T-helper 22 cell (primary cell): ENCODE results near the gene SLC23A3.
"Not testable (repeated sequence)": the region's sequence is repeated elsewhere in the genome, so short reads cannot be mapped to it uniquely, and the experiment has no call there.

Experiments used
- DNase-seq: peaks from one replicate; pipeline ENCODE4 v3.0.0-alpha.2; 2020; ENCODE audit warnings: low read depth

The SLC23A3 gene

DNA sequence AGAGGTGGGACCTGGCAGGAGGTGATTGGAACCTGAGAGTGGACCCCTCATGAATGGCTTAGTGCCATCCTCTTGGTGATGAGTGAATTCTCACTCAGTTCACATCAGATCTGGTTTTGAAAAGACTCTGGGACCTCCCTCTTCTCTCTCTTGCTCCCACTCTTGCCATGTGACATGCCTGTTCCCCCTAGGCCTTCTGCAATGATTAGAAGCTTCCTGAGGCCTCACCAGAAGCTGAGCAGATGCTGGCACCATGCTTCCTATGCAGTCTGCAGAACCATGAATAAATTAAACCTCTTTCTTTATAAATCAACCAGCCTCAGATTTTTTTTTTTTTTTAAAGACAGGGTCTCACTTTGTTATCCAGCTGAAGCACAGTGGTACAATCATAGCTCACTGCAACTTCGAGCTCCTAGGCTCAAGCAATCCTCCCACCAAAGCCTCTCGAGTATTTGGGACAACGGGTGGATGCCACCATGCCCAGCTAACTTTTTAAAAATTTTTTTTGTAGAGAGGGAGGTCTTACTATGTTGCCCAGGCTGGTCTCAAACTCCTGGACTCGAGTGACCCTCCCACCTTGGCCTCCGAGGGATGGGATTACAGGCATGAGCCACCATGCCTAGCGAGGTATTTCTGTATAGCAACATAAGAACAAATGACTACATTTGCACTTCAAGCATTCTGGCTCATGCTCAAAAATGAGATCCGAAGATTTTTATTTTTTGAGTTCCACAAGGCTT lies 34.8 kb upstream of the SLC23A3 start:
- no peak for DNase-seq

DNA sequence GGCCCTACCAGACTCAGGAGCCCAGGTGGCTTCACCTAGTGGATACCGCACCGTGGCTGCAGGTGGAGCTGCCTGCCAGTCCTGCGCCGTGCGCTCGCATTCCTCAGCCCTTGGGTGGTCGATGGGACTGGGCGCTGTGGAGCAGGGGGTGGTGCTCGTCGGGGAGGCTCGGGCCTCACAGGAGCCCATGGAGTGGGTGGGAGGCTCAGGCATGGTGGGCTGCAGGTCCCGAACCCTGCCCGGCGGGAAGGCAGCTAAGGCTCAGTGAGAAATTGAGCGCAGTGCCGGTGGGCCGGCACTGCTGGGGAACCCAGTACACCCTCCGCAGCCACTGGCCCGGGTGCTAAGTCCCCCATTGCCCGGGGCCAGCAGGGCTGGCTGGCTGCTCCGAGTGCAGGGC lies 31.5 kb upstream of the SLC23A3 start:
- not testable (repeated sequence) for DNase-seq

DNA sequence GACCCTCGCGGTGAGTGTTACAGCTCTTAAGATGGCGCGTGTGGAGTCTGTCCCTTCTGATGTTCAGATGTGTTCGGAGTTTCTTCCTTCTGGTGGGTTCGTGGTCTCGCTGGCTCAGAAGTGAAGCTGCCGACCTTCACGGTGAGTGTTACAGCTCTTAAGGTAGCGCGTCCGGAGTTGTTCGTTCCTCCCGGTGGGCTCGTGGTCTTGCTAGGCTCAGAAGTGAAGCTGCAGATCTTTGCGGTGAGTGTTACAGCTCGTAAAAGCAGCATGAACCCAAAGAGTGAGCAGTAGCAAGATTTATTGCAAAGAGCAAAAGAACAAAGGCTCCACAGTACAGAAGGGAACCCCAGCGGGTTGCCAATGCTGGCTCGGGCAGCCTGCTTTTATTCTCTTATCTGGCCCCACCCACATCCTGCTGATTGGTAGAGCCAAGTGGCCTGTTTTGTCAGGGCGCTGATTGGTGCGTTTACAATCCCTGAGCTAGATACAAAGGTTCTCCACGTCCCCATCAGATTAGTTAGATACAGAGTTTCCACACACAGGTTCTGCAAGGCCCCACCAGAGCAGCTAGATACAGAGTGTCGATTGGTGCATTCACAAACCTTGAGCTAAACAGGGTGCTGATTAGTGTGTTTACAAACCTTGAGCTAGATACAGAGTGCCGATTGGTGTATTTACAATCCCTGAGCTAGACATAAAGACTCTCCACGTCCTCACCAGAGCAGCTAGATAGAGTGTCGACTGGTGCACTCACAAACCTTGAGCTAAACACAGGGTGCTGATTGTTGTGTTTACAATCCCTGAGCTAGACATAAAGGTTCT lies 30.9 kb upstream of the SLC23A3 start:
- not testable (repeated sequence) for DNase-seq

- no peak for DNase-seq
Measured at GRCh38 chr2:219199470-219200211, 29.8 kb upstream of the SLC23A3 start.

DNA sequence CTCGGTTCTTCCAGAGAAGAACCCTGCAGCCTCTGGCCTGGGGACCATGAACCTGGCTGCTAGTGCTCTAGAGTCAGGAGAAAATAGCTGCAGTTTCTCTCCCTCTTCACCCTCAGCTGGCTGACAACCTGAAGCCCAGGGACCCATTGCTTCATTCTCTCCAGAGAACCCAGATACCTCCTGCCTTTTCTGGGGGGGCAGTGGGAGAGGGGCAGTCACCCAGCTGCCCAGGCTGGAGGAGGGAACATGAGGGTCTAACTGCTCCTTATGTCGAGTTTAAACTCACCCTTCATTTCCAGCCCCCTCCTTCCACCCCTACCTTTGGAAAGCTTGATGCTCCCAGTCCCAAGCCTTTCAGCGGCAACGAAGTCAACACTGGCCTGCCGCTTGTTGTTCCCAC lies 29.1 kb upstream of the SLC23A3 start:
- no peak for DNase-seq

GRCh38 chr2:219197388-219197787 lies 27.6 kb upstream of the SLC23A3 start:
- no peak for DNase-seq

- DNase-seq, result no peak
Measured at GRCh38 chr2:219186754-219187456, 17.1 kb upstream of the SLC23A3 start.

DNA sequence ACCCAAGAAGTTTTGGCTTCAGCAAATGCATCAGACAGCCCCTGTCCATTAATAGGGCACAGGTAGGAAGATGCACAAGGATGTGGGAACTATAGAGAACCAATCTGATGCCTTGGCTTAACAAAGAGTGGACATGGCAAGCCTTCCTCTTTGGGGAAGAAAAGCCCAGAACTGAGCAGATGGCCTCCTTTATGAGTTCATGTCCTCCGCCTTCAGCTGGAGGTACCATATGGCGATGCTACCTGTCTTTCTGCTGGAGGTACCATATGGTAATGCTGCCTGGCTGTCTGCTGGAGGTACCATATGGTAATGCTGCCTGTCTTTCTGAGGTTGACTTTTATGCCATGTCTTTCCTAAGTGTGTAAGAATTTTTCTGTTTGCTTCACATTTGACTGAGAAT lies 14.3 kb upstream of the SLC23A3 start:
- DNase-seq, result no peak

DNA sequence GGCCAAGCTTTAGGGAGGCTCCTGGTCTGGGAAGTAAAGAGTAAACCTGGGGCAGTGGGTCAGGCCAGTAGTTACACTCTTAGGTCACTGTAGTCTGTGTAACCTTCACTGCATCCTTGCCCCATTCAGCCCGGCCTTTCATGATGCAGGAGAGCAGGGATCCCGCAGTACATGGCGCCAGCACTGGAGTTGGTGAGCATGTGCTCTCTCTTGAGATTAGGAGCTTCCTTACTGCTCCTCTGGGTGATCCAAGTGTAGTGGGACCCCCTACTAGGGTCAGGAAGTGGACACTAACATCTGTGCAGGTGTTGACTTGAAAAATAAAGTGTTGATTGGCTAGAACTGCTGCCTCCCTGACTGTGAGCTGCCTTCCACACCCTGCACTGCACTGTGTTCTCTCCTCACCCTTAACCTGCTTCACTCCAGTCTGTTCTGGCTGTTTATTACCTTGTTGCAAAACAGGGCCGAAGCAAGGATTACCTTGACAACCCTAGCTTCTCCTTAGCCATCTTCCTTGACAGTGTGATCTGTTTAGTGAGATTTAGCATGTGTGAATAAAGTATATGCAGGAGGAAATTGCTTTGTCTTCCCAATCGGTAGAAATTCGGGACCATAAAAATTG lies 13.4 kb upstream of the SLC23A3 start:
- no peak for DNase-seq

- no peak for DNase-seq
Measured at GRCh38 chr2:219182331-219183150, 12.7 kb upstream of the SLC23A3 start.

- DNase-seq, result no peak
Measured at GRCh38 chr2:219181531-219181930, 11.7 kb upstream of the SLC23A3 start.

DNA sequence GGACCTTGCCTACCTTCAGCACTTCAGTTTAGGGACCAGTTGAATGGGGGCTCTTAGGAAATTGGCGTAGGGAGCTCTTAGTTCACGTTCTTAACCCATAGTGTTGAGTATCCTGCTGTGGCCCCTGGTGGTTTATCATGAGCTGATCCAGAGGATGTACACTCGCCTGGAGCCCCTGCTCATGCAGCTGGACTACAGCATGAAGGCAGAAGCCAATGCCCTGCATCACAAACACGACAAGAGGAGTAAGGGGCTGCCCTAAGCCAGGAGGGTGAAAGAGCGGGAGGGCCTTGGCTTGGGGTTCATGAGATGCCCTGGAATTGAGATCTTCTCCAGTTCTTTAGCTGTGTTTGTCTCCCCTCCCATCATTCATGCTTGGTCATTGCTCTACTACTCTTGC lies 11.1 kb upstream of the SLC23A3 start:
- no peak for DNase-seq

DNA sequence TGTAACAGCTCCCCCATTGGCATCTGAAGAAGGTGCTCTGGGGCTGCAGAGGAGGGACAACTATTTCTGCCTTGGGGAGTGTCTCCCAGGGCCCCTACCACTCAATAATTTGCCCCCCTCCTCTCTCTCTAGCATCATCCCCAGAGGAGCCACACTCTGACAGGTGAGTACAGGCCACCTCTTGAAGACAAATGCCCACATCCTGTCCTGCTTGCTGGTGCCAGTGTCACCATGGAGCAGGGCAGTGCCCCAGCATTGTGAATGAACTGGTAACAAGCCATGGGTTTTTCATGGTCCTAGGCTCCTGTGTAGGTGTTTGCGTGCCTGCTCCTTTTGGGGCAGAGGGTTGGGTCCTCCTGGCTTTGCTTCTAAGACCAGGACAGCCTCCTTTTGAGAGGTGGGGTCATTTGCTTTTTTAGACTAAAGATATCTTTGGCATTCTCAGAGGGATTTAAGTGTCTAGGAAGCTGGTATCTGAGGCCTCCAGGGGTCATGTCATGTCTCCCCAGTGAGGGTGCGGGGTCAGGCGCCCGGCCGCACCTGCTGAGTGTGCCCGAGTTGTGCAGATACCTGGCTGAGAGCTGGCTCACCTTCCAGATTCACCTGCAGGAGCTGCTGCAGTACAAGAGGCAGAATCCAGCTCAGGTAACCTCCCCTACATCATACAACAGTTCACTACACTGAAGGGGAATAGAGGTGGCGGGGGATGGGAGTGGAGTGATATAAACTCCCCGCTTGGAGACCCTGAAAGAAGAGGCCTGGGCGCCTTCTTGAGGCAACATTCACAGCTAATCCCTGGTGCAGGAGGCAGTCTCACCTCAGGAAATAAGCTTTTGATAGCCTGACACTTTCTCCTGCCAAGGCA lies 10.0 kb upstream of the SLC23A3 start:
- no peak for DNase-seq

DNA sequence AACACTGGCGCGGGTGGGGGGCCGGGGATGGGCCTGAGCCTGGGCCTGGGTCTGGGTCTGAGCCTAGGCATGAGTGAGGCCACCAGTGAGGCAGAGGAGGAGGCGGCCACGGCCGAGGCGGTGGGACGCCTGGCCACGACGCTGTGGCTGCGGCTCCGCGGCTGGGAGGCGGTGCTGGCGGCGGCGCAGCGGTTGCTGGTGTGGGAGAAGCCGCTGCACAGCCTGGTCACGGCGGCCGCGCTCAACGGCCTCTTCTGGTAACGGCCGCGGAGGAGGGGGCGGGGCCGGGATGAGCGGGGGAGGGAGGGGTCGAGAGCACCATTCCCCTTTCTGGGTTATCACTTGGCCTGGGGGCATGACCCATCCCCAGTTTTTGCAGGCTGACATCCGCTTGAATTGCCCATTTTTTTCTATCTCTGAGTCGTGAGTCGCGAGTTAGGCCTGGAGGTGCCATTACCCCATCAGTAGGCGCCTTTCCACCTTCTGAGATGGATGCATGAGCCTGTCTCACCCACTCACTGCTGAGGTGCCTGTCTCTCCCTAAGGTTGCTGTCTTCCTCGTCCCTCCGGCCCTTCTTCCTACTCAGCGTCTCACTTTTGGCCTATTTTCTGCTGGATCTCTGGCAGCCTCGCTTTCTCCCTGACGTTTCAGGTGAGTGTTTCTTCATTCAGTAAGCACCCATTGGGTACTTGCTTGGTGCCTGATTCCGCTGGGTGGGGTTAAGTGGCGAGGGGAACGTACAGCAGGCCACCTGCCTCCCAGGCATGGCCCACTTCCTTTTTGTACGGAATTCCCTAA lies 8.7 kb upstream of the SLC23A3 start:
- peak; percentile 35 for DNase-seq

DNA sequence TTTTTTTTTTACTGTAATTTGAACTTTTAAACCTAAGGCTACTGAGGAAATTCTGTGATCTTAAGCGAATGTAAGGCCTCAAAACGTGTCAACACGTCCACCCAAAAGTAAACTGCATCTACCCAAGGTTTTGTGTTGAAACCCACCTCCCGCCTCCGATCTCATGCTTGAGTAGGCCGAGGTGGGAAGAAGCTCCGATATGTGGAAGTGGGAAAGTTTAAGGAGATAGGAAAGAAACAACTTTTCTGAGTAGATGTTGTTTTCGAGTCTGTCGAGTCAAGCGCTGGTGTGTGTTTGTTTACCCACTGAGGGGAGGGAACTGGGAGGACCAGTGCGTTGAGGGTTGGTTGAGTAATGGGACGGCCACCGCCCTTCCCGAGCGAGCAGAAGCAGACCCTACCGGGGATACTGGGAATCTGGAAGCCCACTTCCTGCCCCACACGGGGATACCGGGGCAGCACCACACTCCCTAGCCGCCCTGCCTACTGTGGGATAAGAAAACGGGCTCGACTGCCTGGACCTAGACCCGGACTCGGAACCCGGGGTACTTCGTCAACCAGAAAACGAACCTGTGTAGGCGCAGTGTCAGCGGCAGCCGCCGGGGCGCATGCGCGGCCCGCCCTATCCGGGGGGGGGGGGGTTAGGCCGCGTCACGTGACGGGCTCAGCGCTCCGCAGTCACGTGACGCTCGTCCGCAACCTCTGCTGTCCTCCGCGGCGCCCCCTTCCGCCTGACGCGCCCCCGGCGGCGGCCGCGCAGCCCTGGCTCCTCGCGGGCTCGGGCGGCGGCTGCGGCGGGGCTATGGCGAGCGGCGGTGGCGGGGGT lies 7.9 kb upstream of the SLC23A3 start, which contains the start of gene RETREG2:
Gene RETREG2, plus strand, starts transcription at position 724 of the 825 bp plus-strand sequence. Its CDS starts 78 bp downstream, at position 802.
- peak; percentile 76 for DNase-seq

GRCh38 chr2:219176818-219177551 lies 7.2 kb upstream of the SLC23A3 start, which contains the start of gene CNPPD1:
TSS of gene CNPPD1 (minus strand) at chr2:219176925. CDS start at chr2:219176828, 97 bp downstream.
- DNase-seq, result peak; percentile 79
